ENCODE data around the gene NLRP9.

Gene NLRP9

DNA sequence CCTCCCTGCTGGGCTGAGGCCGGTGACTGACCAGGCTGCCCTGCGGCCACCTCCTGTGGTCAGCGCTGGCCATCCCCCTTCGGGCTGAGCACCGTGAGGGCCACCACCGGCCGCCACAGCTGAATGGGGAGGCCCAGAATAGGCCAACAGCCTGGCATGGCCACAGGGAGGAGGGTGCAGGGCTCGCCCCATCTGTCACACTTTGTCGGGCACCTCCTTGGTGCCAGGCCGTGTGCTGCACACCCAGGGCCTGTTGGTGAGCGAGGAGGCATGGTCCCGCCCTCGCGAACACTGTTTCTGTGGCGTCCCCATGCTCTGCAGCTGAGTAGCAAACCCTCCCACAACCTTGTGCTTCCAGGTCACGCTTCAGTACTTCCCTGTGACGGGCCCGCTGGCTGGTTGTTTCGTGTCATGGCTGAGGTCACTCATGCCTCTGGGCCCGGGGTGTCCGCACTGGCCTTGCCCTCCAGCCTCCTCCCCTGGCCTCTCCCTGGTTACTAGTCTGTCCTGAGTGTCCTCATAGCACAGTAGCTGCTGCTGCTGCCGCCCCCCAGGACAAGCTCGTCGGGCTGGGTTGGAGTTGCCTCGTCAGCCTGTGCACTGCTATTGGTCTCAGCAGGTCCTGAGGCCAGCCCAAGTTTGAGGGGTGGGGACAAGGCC is 48.0 kb downstream of the NLRP9 start:
- TF ChIP-seq, protein P1, sequence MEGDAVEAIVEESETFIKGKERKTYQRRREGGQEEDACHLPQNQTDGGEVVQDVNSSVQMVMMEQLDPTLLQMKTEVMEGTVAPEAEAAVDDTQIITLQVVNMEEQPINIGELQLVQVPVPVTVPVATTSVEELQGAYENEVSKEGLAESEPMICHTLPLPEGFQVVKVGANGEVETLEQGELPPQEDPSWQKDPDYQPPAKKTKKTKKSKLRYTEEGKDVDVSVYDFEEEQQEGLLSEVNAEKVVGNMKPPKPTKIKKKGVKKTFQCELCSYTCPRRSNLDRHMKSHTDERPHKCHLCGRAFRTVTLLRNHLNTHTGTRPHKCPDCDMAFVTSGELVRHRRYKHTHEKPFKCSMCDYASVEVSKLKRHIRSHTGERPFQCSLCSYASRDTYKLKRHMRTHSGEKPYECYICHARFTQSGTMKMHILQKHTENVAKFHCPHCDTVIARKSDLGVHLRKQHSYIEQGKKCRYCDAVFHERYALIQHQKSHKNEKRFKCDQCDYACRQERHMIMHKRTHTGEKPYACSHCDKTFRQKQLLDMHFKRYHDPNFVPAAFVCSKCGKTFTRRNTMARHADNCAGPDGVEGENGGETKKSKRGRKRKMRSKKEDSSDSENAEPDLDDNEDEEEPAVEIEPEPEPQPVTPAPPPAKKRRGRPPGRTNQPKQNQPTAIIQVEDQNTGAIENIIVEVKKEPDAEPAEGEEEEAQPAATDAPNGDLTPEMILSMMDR (IDR thresholded peaks at IDR 0.05; ENCODE audit: extremely low read depth, missing control alignments): no peak
- no peak for DNase-seq (ENCODE audit: low spot score)

DNA sequence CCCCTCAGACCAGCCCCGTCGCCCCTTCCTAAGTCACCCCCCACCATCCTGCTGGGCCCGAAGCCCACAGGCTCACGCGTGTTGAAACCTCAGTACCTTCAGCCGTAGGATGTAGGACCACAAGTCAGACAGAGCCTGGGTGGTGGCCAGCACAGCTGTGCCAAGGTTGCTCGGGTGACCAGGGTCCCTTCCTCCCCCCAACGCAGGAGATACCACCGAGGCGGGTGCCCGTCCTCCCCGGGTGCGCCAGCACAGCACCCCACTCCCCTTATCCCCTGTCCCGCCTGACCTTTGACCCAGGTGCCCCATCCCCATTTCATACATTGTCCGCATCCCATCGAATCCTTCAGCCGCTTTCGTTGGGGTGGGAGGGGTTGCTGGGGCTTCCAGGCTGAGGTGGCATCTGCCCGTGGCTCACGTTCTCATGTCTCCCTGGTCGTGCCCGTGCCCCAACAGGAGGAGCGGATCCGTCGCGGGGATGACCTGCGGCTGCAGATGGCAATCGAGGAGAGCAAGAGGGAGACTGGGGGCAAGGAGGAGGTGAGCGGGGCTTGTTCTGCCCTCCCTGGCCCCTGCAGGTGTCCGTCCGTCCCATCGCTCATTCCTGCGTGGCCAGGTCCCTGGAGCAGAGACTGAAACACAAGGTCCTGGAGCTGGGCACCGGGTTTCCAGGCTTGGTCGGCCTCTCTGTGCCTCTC is 48.6 kb downstream of the NLRP9 start:
- no peak for DNase-seq (ENCODE audit: low spot score)
- TF ChIP-seq, protein P1 (IDR thresholded peaks at IDR 0.05; ENCODE audit: extremely low read depth, missing control alignments): no peak

DNA sequence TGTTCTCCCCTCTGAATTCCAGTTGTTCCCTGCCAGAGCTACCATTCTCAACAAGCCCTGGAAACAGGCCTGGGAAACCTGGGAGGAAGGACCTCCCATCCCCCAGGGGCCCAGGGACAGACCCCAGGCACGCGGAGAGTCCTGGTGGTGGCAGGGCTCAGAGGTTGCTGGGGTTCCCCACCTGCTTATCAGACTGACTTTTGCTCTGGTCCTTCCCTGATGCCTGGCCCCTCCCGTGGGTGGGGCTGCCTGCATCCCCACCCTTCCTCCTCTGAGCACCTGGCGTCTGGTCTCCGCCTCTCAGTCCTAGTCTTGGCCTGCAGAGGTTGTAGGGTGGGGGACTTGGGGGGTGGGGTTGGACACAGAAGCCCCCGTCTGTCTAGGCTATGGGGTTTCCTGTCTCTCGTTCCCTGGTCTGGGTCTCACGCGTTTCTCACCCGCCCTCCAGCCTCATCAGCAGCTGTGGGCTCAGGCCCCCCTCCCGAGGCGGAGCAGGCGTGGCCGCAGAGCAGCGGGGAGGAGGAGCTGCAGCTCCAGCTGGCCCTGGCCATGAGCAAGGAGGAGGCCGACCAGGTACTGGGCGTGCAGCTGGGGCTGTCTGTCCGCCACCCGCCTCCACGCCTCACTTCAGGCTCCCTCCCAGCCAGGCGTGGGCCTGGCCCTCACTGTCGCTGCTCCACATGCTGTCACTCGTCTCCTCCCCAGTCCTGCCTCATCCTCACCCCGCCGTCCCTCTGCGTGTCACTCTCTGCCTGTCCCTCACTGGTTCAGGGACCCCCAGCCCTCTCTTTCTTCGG is 49.6 kb downstream of the NLRP9 start:
- TF ChIP-seq, protein P1 (IDR thresholded peaks at IDR 0.05; ENCODE audit: extremely low read depth, missing control alignments): no peak
- DNase-seq (ENCODE audit: low spot score): no peak

DNA sequence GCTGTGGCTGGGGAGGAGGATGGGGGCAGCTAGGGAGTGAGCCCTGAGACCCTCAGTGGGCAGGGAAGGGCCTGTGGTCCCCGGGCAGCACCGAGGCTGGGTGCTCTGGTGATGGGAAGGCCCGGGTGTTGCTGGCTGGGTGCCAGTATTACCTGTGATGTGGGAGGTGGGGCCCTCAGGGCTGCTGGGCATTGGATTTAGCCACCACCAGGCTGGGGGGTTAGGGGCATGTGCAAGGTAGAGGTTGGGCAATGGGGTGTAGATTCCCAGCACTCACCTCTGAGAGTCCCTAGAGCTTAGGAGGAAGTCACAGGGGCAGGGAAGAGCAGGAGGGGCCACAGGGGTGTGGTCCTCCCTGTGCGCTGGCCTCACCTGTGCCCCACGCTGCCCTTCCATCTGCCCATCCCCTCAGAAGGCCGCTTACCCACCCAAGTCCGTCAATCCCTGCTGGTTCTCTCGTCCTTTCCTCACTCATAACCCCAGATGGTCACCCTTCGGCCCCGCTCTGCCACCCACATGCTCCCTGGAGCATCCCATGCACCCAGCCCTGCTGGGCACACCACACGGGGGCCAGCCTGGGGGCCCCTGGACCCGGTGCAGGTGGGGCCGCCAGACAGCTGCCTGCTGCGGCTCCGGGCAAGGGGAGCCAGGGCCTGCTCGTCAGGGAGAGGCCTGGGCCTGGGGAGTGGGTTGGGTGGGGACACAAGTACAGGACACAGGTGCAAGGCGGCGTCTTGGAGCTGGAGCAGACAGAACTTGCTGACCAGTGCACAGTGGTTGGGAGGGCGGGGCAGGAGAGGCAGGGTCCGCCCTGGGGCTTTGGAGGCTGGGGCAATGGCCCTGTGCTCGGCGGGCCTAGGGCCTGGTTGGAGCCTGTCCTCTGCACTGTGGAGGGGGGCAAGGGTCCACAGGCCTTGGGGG is 50.7 kb downstream of the NLRP9 start:
- no peak for DNase-seq (ENCODE audit: low spot score)
- TF ChIP-seq, protein P1 (IDR thresholded peaks at IDR 0.05; ENCODE audit: extremely low read depth, missing control alignments): no peak

DNA sequence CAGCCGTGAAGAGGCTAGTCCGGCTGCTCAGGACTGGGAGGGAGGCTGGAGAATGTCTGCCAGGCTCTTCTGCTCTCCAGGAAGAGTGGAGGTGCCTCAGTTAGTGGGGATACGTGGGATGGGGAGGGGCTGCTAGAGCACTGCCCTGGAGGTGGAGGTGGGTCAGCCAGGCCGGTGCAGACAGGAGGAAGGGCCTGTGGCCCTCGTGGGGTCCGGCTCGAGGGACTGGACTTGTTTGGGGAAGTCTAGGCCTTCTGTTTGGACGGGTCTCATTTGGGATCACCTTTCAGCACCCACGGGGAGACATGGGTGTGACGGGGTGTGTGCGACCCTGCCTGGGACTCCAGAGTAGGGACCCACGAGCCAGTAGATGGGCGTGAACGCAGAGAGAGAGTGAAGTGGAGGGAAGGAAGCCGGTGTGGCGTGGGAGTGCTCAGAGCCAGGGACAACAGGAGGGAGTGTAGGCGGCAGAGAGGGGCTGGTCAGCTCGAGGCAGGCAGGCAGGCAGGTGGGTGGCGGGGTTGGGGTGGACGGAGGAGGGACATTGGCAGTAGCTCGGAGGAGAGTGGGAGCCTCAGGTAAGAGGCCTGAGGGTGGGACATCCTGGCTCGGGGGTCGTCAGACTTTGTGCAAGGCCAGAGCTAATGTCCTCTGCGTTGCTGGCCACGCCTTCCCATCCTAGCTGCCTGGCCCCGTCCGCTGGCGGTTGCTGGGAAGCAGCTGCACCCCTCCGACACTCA is 51.7 kb downstream of the NLRP9 start:
- DNase-seq (ENCODE audit: low spot score): no peak
- TF ChIP-seq, protein P1 (IDR thresholded peaks at IDR 0.05; ENCODE audit: extremely low read depth, missing control alignments): no peak

DNA sequence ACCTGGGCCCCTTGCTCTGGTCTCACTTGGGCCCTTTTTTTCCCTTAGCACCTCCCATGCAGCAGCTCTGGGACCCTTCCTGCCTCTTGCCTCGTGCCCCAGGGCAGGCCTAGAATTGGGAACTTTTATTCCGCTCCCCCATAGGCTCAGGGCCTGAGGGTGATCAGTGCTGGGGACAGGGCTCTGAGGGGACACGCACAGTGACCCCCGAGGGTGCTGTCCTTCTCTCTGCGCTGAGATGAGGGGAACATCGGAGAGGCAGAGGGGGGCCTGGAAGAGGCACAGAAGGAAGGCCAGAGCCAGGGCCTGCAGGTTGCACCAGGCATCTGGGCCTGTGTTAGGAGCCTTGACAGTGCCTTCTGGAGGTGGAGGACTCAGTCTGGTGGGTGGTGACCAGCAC is 52.4 kb downstream of the NLRP9 start:
- no peak for DNase-seq (ENCODE audit: low spot score)
- TF ChIP-seq, protein P1 (IDR thresholded peaks at IDR 0.05; ENCODE audit: extremely low read depth, missing control alignments): no peak

All from GM20000 (cell line).